ENCODE results near the gene SRD5A2.
"Not testable (repeated sequence)": the region's sequence is repeated elsewhere in the genome, so short reads cannot be mapped to it uniquely, and the experiment has no call there.

Gene SRD5A2

GRCh38 chr2:31515586-31515985, 65.2 kb downstream of the SRD5A2 start:
- TF ChIP-seq, protein P1, sequence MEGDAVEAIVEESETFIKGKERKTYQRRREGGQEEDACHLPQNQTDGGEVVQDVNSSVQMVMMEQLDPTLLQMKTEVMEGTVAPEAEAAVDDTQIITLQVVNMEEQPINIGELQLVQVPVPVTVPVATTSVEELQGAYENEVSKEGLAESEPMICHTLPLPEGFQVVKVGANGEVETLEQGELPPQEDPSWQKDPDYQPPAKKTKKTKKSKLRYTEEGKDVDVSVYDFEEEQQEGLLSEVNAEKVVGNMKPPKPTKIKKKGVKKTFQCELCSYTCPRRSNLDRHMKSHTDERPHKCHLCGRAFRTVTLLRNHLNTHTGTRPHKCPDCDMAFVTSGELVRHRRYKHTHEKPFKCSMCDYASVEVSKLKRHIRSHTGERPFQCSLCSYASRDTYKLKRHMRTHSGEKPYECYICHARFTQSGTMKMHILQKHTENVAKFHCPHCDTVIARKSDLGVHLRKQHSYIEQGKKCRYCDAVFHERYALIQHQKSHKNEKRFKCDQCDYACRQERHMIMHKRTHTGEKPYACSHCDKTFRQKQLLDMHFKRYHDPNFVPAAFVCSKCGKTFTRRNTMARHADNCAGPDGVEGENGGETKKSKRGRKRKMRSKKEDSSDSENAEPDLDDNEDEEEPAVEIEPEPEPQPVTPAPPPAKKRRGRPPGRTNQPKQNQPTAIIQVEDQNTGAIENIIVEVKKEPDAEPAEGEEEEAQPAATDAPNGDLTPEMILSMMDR (IDR thresholded peaks at IDR 0.05; ENCODE audit: borderline replicate concordance, insufficient read depth, low read depth, low read length) = no peak
- no peak overlapping the region for H3K4me3 ChIP-seq (ENCODE audit: low read depth, low read length)

DNA sequence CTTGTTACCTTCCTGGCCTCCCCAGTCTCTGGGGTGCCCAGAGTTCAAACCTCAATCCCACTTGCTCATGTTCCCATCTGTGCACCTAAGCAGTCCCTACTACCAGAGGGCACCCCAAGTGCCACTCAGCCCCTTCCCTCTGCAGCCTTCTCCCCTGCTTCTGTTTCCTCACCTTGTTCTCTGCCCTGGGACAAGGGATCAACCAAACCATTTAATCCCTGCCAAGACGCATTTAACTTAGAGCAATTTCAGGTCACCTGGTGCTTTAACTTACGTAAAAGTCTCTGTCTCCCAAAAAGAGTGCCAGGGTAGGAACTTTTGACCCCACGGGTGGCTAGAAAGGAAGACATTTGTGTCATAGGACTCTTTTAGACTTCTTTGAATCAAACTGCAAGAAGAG, 67.2 kb downstream of the SRD5A2 start:
- H3K4me3 ChIP-seq (ENCODE audit: low read depth, low read length) = no peak overlapping the region

DNA sequence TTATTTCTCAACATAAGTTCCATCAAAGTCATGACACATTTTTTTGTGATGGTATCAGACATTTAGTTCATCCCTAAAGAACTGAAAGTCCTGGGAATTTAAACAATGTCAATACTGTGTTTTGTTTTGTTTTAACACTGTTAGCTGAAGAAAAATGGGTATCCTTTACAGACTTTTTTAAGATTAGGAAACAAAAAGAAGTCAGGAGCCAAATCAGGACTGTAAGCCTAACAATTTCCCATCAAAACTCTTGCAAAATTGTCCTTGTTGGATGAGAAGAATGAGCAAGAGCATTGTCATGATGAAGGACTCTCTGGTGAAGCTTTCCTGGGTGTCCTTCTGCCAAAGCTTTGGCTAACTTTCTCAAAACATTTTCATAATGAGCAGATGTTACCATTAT, 69.4 kb downstream of the SRD5A2 start:
- TF ChIP-seq, protein P1 (IDR thresholded peaks at IDR 0.05; ENCODE audit: borderline replicate concordance, insufficient read depth, low read depth, low read length) = no peak
- no peak overlapping the region for H3K4me3 ChIP-seq (ENCODE audit: low read depth, low read length)

More for the DNA sequence above, 67.2 kb downstream of the SRD5A2 start:
- TF ChIP-seq, protein P1 (IDR thresholded peaks at IDR 0.05; ENCODE audit: borderline replicate concordance, insufficient read depth, low read depth, low read length) = no peak

DNA sequence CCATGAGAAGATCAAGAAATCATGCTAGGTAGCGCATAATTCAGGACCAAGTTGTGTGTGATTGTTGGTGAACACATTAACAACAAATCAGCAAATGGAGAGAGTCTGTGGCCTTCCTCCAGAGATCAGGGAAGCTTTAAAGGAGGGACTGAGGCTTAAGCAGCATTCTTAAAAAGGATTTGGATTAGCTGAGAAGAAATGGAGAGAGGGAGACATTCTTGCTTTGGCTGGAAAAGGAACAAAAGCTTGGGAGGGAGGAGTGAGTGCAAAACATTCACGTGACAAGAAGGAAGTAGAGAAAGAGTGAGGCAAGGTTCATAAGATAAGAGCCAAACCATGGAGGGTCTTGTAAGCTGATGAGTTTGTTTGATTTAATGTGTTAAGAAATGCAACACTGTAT, 75.6 kb downstream of the SRD5A2 start:
- no peak overlapping the region for H3K4me3 ChIP-seq (ENCODE audit: low read depth, low read length)
- TF ChIP-seq, protein P1 (IDR thresholded peaks at IDR 0.05; ENCODE audit: borderline replicate concordance, insufficient read depth, low read depth, low read length) = no peak

GRCh38 chr2:31504311-31504710, 76.4 kb downstream of the SRD5A2 start:
- TF ChIP-seq, protein P1 (IDR thresholded peaks at IDR 0.05; ENCODE audit: borderline replicate concordance, insufficient read depth, low read depth, low read length) = no peak

GRCh38 chr2:31496451-31496874, 84.3 kb downstream of the SRD5A2 start:
- H3K4me3 ChIP-seq (ENCODE audit: low read depth, low read length) = not testable (repeated sequence)

More at GRCh38 chr2:31504311-31504710, 76.4 kb downstream of the SRD5A2 start:
- no peak overlapping the region for H3K4me3 ChIP-seq (ENCODE audit: low read depth, low read length)

DNA sequence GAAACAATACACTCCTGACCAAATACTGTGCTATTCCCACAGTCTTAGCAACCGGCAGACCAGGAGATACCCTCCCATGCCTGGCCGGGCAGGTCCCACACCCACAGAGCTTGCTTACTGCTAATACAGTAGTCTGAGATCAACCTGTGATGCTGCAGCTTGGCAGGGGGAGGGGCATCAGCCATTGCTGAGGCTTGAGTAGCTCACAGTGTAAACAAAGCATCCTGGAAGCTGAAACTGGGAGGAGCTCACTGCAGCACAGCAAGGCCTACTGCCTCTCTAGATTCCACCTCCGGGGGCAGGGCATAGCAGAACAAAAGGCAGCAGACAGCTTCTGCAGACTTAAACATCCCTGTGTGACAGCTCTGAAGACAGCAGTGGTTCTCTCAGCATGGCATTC, 91.4 kb downstream of the SRD5A2 start:
- H3K4me3 ChIP-seq (ENCODE audit: low read depth, low read length) = not testable (repeated sequence)

GRCh38 chr2:31483246-31483645, 97.5 kb downstream of the SRD5A2 start:
- TF ChIP-seq, protein P1 (IDR thresholded peaks at IDR 0.05; ENCODE audit: borderline replicate concordance, insufficient read depth, low read depth, low read length) = no peak
- H3K4me3 ChIP-seq (ENCODE audit: low read depth, low read length) = no peak overlapping the region
